Measurements from ENCODE around the gene SNX21. TPM values are rescaled to one million over a fixed set of nuclear protein-coding genes. Genes with fewer than 3 reads are reported as not detected.
"Not testable (repeated sequence)": the region's sequence is repeated elsewhere in the genome, so short reads cannot be mapped to it uniquely, and the experiment has no call there.

SNX21 gene
- total RNA-seq, 1 experiment from 2014 or later, result 25.7 TPM

GRCh38 chr20:45828589-45828988 is 5.0 kb upstream of the SNX21 start:
- TF ChIP-seq CTCF (IDR thresholded peaks at IDR 0.05) (no peak), TCF7L2 (IDR thresholded peaks at IDR 0.05; ENCODE audit: low read depth, low read length) (no peak), SIN3A (IDR thresholded peaks at IDR 0.05; ENCODE audit: borderline replicate concordance, insufficient read depth, low read depth, low read length) (no peak), POLR2AphosphoS5 (IDR thresholded peaks at IDR 0.05; ENCODE audit: low read depth, low read length) (no peak), REST (IDR thresholded peaks at IDR 0.05; ENCODE audit: insufficient read depth in 1 of 2, low read depth in 2 of 2, low read length in 1 of 2) (no peak)
- POLR2A ChIA-PET, result interaction anchor here (0.5 to 0.6 kb wide), 2 partner anchors 39 to 57 kb away, joined by 3 to 7 read pairs; no protein-coding TSS in a partner anchor
- intact Hi-C loops (cut with micrococcal nuclease; ENCODE audit: unreplicated experiment) (no loop called here), in situ Hi-C loops (cut with HindIII; ENCODE audit: low pct_unique_long_range_greater_than_20kb, low sequenced_read_pairs) (no loop called here)
- no TSS peak for BruUV-seq (replicated peaks)
- H3K9me3 ChIP-seq (ENCODE audit: control insufficient read depth, insufficient read depth, low read depth, low read length), result no peaks in the 10 kb centered on the region
- H3K36me3 ChIP-seq (ENCODE audit: control insufficient read depth, insufficient read depth, low read length), result no peaks in the 10 kb centered on the region
- CTCF ChIA-PET, result no interaction called here
- DNase-seq (ENCODE audit: low read depth, low spot score), result no peak
- no peaks in the 10 kb centered on the region for H3K4me1 ChIP-seq (ENCODE audit: control insufficient read depth, insufficient read depth, low read length)
- H3K4me3 ChIP-seq (ENCODE audit: low read depth in 2 of 2, low read length in 2 of 2), result no peak overlapping the region
- H3K27me3 ChIP-seq (ENCODE audit: control insufficient read depth, insufficient read depth, low read length), result no peaks in the 10 kb centered on the region
- no peak overlapping the region for H3K27ac ChIP-seq (ENCODE audit: low read length)
- no peak for ATAC-seq

- CTCF ChIA-PET, result interaction anchor here (0.6 kb wide), 1 partner anchor 16 kb away, joined by 3 read pairs; no protein-coding TSS in a partner anchor
- DNase-seq (ENCODE audit: low read depth, low spot score); in situ Hi-C loops (cut with HindIII; ENCODE audit: low pct_unique_long_range_greater_than_20kb, low sequenced_read_pairs); H3K4me1 ChIP-seq (ENCODE audit: control insufficient read depth, insufficient read depth, low read length); intact Hi-C loops (cut with micrococcal nuclease; ENCODE audit: unreplicated experiment); ATAC-seq; H3K9me3 ChIP-seq (ENCODE audit: control insufficient read depth, insufficient read depth, low read depth, low read length); H3K27ac ChIP-seq (ENCODE audit: low read length); H3K27me3 ChIP-seq (ENCODE audit: control insufficient read depth, insufficient read depth, low read length); H3K4me3 ChIP-seq (ENCODE audit: low read depth in 2 of 2, low read length in 2 of 2); POLR2A ChIA-PET; H3K36me3 ChIP-seq (ENCODE audit: control insufficient read depth, insufficient read depth, low read length); BruUV-seq (replicated peaks): not testable (repeated sequence)
These were observed 3.9 kb upstream of the SNX21 start for GRCh38 chr20:45829673-45830106.

- DNase-seq (ENCODE audit: low read depth, low spot score), result no peak
- Histone ChIP-seq H3K4me1 (ENCODE audit: control insufficient read depth, insufficient read depth, low read length) (peaks cover 17% of the 10 kb centered on the region), H3K27me3 (ENCODE audit: control insufficient read depth, insufficient read depth, low read length) (no peaks in the 10 kb centered on the region), H3K36me3 (ENCODE audit: control insufficient read depth, insufficient read depth, low read length) (no peaks in the 10 kb centered on the region; the same call in 1 of the 2 replicates), H3K4me3 (ENCODE audit: low read depth in 2 of 2, low read length in 2 of 2) (no peak overlapping the region), H3K27ac (ENCODE audit: low read length) (peak overlapping the region; percentile 88; the same call in 1 of the 2 replicates), H3K9me3 (ENCODE audit: control insufficient read depth, insufficient read depth, low read depth, low read length) (no peaks in the 10 kb centered on the region)
- no TSS peak for BruUV-seq (replicated peaks)
- no peak for ATAC-seq
- ChIA-PET CTCF (no interaction called here), POLR2A (no interaction called here)
- intact Hi-C loops (cut with micrococcal nuclease; ENCODE audit: unreplicated experiment) (no loop called here), in situ Hi-C loops (cut with HindIII; ENCODE audit: low pct_unique_long_range_greater_than_20kb, low sequenced_read_pairs) (no loop called here)
- no peak for TF ChIP-seq TCF7L2 (IDR thresholded peaks at IDR 0.05; ENCODE audit: low read depth, low read length)
- TF ChIP-seq POLR2AphosphoS5 (IDR thresholded peaks at IDR 0.05; ENCODE audit: low read depth, low read length), result no peak
- TF ChIP-seq CTCF (IDR thresholded peaks at IDR 0.05), result no peak
- TF ChIP-seq REST (IDR thresholded peaks at IDR 0.05; ENCODE audit: insufficient read depth in 1 of 2, low read depth in 2 of 2, low read length in 1 of 2), result no peak
- TF ChIP-seq SIN3A (IDR thresholded peaks at IDR 0.05; ENCODE audit: borderline replicate concordance, insufficient read depth, low read depth, low read length), result no peak
These were observed 980 bp upstream of the SNX21 start for GRCh38 chr20:45832619-45833018.

All from Panc1 (cell line).